ENCODE data around the gene CBLN1.
"Not testable (repeated sequence)": the region's sequence is repeated elsewhere in the genome, so short reads cannot be mapped to it uniquely, and the experiment has no call there.

GRCh38 chr16:49228335-49228734, 53.3 kb downstream of the CBLN1 start:
- not testable (repeated sequence) for TF ChIP-seq POLR2A (IDR thresholded peaks at IDR 0.05); CTCF (IDR thresholded peaks at IDR 0.05 in 4 of 5, conservative IDR thresholded peaks at IDR 0.05 in 1 of 5)
